ENCODE measurements around the gene GPS2. TPM values are rescaled to one million over a fixed set of nuclear protein-coding genes. Genes with fewer than 3 reads are reported as not detected.

GPS2 gene
- total RNA-seq (2022) = 59.6 and 61.1 TPM in 2 replicates
- Bru-seq, nascent RNA = percentile 43 among the genes with signal in this experiment
- BruChase-seq, experiment 1, labeled RNA remaining after a 6-hour chase = percentile 81 among the genes with signal in this experiment
- BruChase-seq, experiment 2, labeled RNA remaining after a 2-hour chase = percentile 75 among the genes with signal in this experiment
- long read RNA-seq, transcript GPS2-201 (11 exons, 1,379 nt) = major isoform, 73 of 279 reads
- long read RNA-seq, transcript GPS2-202 (10 exons, 1,371 nt) = minor isoform, 60 of 279 reads
- long read RNA-seq, transcript GPS2-208 (9 exons, 1,534 nt) = minor isoform, 5 of 279 reads
- long read RNA-seq, partial matches to known transcripts = 7 of 279 reads
- long read RNA-seq, other reads (novel, unspliced or antisense) = 132 of 279 reads

GRCh38 chr17:7314719-7315569 is at the start of gene GPS2:
Gene GPS2, minus strand, starts transcription at chr17:7315360. Its CDS starts 308 bp downstream, at chr17:7315052.
- Mint-ChIP-seq H3K9me3 (ENCODE audit: low read depth, unreplicated experiment) (no peaks in the 10 kb centered on the region), H3K27me3 (ENCODE audit: unreplicated experiment) (no peaks in the 10 kb centered on the region), H3K27ac (ENCODE audit: unreplicated experiment) (peak within 1 kb of the TSS; percentile 86), H3K4me3 (ENCODE audit: low read depth, unreplicated experiment) (peak within 1 kb of the TSS; percentile 82), H3K36me3 (ENCODE audit: insufficient read depth, unreplicated experiment) (peaks cover 76% of the 10 kb centered on the region), H3K4me1 (ENCODE audit: low read depth, unreplicated experiment) (peaks cover 28% of the 10 kb centered on the region)
- TF ChIP-seq CTCF (IDR thresholded peaks at IDR 0.05; ENCODE audit: unreplicated experiment) = no peak
- intact Hi-C loops (cut with micrococcal nuclease; ENCODE audit: unreplicated experiment) = no loop called here
- BruUV-seq (replicated peaks) = no TSS peak
- DNase-seq = peak; percentile 90
- CTCF ChIA-PET = no interaction called here

GRCh38 chr17:7363311-7363710 is 48.2 kb upstream of the GPS2 start:
- H3K4me1 Mint-ChIP-seq (ENCODE audit: low read depth, unreplicated experiment) = no peaks in the 10 kb centered on the region
- H3K27ac Mint-ChIP-seq (ENCODE audit: unreplicated experiment) = no peak overlapping the region
- BruUV-seq (replicated peaks) = no TSS peak
- H3K4me3 Mint-ChIP-seq (ENCODE audit: low read depth, unreplicated experiment) = no peak overlapping the region
- CTCF ChIA-PET = interaction anchor here (0.7 kb wide), 1 partner anchor 93 kb away, joined by 6 read pairs; no protein-coding TSS in a partner anchor
- no peaks in the 10 kb centered on the region for H3K9me3 Mint-ChIP-seq (ENCODE audit: low read depth, unreplicated experiment)
- H3K36me3 Mint-ChIP-seq (ENCODE audit: insufficient read depth, unreplicated experiment) = no peaks in the 10 kb centered on the region
- DNase-seq = no peak
- no peaks in the 10 kb centered on the region for H3K27me3 Mint-ChIP-seq (ENCODE audit: unreplicated experiment)
- no peak for TF ChIP-seq CTCF (IDR thresholded peaks at IDR 0.05; ENCODE audit: unreplicated experiment)
- intact Hi-C loops (cut with micrococcal nuclease; ENCODE audit: unreplicated experiment) = no loop called here

GRCh38 chr17:7361906-7362305 is 46.7 kb upstream of the GPS2 start:
- Mint-ChIP-seq H3K36me3 (ENCODE audit: insufficient read depth, unreplicated experiment) (no peaks in the 10 kb centered on the region), H3K27ac (ENCODE audit: unreplicated experiment) (no peak overlapping the region), H3K4me1 (ENCODE audit: low read depth, unreplicated experiment) (no peaks in the 10 kb centered on the region), H3K4me3 (ENCODE audit: low read depth, unreplicated experiment) (no peak overlapping the region), H3K9me3 (ENCODE audit: low read depth, unreplicated experiment) (no peaks in the 10 kb centered on the region), H3K27me3 (ENCODE audit: unreplicated experiment) (no peaks in the 10 kb centered on the region)
- BruUV-seq (replicated peaks) = no TSS peak
- no peak for TF ChIP-seq CTCF (IDR thresholded peaks at IDR 0.05; ENCODE audit: unreplicated experiment)
- intact Hi-C loops (cut with micrococcal nuclease; ENCODE audit: unreplicated experiment) = no loop called here
- DNase-seq = no peak
- CTCF ChIA-PET = no interaction called here

GRCh38 chr17:7357381-7357780 is 42.2 kb upstream of the GPS2 start:
- TF ChIP-seq CTCF (IDR thresholded peaks at IDR 0.05; ENCODE audit: unreplicated experiment) = no peak
- intact Hi-C loops (cut with micrococcal nuclease; ENCODE audit: unreplicated experiment) = loop anchor here (5.0 to 10.0 kb wide), 2 partner anchors 205 to 327 kb away; partner anchors contain the start of genes SENP3, TP53 and WRAP53
- Mint-ChIP-seq H3K36me3 (ENCODE audit: insufficient read depth, unreplicated experiment) (peaks cover 9% of the 10 kb centered on the region), H3K9me3 (ENCODE audit: low read depth, unreplicated experiment) (no peaks in the 10 kb centered on the region), H3K27me3 (ENCODE audit: unreplicated experiment) (no peaks in the 10 kb centered on the region), H3K27ac (ENCODE audit: unreplicated experiment) (no peak overlapping the region), H3K4me1 (ENCODE audit: low read depth, unreplicated experiment) (peaks cover 18% of the 10 kb centered on the region), H3K4me3 (ENCODE audit: low read depth, unreplicated experiment) (no peak overlapping the region)
- no TSS peak for BruUV-seq (replicated peaks)
- no peak for DNase-seq
- CTCF ChIA-PET = no interaction called here

Data from Calu3 (cell line).